NCI-H526 treated with DMSO at 0.1 percent for 48 hours (cell line): ENCODE data around the gene ATAD3C.

Source experiments
- DNase-seq: peaks from one replicate; lab custom pipeline; 2025; lab: John Stamatoyannopoulos, UW

Gene ATAD3C

DNA sequence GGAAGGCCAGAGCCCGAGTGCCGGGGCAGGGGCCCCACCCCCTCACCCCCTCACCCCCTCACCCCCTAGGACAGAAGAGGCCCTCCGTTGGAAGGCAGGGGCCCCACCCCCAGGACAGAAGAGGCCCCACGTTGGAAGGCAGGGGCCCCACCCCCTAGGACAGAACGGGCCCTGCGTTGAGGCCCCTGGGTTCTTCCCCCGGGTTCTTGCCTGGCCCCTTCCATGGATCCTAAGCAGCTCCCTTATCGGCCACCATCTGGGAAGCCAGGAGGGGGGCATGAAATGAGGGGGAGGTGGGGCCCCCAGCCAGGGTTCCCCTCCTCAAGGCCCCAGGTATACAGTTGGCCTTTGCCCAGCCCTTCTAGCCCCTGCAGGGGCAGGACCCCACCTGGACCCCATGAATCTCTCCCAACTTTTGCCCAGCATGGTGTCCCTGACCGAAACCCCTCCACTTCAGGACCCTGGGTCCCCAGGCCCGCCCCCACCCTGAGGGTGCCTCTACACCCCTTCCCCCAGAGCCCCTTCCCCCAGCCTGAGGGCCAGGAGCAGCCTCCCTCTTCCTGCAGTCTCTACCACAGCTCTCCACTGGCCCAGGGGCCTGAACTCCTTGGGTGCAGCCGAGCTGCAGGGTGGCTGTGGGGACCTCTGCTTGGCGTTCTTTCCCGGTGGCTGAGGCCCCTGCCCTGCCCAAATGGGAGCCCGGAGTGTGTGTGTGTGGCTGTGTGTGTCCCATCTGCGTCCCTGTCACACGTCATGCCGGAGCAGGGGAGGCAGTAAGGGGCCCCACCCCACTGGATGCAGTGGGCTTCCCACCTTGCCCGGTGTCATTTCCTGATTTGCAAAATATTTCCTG lies 18.3 kb upstream of the ATAD3C start:
- no peak for DNase-seq

DNA sequence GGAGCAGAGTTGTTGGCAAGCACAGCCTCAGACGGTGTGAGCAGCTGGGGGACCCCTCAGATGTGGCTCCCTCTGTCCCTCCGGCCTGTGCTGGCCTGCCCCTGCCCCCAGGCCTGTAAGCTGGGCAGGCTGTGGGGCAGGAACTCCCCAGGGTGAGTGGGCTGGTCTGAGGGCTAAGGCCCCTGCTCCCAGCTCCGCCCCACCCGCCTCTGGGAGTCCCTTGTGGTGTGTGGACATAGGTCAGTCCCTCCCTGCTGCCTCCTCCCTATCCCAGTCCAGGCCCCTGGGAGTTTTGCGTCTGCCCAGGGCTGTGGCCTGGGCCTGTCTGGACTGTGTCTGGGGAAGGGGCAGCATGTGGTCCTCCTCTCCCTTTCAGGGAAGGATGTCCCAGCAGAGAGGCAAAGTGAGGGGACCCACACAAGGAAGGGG lies 17.6 kb upstream of the ATAD3C start:
- DNase-seq, result no peak

DNA sequence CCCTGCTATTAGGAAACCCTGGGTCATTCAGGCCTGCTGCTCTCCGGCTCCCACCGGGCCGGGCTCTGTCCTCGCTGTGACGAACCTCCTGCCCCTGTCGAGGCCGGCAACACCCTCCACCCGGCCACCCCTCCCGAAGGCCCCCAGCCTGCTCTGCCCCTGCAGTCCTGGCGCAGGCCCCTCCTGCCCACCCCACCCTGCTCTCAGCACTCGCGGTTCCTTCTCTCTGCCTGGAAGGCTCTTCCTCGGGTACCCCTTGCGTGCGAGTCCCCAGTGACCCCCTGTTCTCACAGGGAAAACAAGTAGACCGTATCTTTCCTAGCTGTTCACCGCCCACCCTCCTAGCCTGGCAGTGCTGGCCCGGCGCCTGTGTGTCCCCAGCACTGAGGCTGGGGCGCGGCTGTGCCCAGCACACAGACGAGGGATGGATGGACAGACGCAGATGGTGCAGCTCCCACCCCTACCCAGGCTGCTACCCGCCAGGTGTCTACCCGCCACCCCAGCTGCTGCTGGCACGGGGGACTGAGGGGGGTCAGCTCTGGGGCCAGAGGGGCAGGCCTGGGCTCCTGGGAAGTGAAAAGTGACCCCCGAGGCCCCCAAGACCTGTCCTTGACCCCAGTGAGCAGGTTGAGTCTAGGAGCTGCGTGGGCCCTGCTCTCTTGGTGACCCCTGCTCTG lies 17.1 kb upstream of the ATAD3C start:
- DNase-seq, result no peak

DNA sequence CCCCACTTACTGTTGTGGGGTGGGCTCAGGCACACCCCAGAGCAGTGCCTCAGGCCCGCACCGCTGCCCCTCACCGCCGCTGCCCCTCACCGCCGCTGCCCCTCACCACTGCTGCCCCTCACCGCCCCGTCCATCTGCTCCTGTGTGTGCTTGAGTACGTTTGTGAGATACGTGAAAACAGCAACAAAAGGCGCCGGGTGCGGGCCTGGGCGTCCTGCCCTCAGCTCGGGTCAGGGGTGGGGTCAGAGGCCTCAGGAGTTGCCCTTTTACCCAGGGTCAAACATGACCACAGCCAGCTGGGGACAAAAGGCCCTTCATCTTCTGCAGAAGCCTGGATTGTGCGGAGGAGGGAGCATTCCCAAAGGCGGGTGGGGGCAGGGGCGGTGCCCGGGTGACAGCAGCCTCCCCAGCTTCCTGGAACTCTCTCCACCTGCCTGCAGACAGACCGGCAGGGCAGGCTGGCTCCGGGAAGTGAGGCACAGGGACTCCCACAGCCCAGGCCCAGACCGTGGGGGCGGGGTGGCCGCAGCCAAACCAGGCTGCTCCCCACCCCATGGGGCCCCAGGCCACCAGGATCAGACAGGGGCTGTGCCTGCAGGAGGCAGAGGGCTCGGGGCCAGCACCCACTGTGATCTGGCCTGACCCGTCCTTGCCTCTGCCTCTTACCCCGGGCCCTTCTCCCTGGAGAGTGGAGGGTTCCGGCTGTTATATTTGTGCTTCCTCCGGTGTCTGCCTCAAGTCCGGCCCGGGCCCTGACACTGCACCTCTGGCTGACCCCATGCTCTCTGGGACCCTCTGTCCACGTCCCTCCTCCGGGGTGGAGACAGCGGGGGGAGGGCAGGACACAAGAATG lies 16.3 kb upstream of the ATAD3C start:
- peak; percentile 64 for DNase-seq

DNA sequence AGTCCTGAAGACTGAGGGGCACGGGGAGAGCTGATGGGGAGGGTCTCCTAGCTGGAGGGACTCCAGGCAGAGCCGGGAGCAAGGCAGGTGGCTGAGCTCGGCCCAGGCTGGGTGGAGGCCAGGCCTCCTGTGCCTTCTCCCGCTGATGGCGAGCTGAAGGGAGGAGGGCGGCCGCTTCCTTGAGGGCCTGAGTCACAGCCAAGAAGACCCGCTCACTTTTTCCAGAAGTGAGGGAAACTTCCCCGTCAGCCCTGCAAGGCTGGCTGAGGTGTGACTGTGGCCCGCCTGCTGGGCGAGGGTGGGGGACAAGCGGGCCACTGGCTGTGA lies 15.7 kb upstream of the ATAD3C start:
- DNase-seq, result no peak

DNA sequence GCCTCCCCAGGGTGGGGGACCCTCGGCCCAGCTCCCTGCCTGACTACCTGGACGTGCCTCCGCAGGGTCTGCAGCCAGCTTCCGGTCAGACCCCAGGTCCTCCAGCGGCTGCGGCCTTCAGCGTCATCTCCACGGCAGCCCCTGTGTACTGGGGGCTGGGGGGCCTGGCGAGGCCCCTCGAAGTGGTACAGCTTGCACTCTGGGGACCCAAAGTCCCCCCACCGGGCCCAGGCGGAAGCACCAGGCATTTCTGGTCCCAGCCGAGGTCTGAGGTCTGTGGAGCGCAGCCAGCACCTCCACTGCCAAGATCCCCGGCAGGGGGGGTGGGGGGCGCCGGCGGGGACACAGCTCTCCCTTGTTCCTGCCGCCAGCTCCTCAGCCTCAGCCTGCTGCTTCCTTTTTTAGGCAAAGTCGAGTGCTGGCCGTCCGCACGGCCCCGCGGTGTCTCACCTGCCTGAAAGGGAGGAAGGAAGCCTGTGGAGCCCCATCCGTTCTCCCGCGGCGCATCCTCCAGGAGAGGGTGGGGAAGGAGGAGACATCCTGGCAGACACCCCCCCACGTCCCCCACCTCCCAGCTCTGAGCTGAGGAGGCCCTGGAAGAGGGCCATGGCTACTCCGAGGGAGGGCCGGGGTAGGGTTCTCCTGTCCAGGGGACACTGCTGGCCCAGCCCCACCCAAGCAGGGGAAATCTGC lies 15.2 kb upstream of the ATAD3C start:
- no peak for DNase-seq

DNA sequence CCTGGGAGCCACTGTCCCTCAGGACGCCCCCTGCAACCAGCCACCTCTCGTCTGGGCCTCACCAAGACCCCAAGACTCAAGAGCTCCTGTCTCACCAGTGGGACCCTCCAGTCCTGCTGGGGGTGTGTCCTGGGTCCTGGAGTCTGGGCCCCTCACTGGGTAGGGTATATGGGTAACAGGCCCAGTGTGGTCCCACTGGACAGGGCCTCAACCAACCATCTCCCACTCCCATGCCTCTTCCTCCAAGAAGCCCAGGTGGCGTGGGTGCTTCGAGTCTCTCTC lies 14.7 kb upstream of the ATAD3C start:
- no peak for DNase-seq

DNA sequence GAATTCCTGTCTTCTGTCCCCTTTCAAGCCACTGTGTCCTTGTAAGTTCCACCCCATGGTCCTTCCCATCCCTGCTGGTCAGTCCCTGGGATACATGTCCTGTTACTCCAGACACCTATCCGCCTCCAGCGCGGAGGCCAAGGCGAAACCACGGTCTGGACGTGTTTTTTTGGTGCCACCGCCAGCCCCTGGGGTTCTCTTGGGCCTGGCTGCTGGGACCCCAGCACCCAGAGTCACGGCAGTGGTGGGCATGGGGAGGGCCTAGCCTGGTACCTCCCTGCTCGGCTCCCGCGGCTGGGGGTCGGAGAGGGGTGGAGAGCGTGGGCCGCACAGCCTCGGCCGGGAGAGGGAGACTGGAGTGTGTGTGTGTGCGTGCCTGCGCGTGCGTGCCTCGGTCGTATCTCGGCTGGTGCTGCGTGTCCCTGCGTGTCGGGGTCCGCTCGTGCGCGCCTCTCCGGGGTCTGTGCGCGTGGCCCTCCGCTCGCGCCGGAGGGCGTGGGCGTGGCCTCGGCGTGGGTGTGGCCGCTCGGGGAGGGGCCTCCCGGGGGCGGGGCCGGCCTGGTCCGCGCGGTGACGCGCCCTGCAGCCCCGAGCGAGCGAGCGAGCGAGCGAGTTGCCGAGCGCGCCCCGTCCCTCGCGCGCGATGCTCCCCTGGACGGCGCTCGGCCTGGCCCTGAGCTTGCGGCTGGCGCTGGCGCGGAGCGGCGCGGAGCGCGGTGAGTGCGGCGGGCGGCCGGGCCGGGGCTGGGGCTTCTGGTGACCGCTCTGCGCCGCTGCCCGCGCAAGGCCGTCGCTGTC lies 14.2 kb upstream of the ATAD3C start, which contains the start of gene VWA1:
TSS of gene VWA1 (plus strand) at position 585 of the 798 bp plus-strand sequence. CDS start at position 644, 59 bp downstream.
- peak; percentile 17 for DNase-seq

DNA sequence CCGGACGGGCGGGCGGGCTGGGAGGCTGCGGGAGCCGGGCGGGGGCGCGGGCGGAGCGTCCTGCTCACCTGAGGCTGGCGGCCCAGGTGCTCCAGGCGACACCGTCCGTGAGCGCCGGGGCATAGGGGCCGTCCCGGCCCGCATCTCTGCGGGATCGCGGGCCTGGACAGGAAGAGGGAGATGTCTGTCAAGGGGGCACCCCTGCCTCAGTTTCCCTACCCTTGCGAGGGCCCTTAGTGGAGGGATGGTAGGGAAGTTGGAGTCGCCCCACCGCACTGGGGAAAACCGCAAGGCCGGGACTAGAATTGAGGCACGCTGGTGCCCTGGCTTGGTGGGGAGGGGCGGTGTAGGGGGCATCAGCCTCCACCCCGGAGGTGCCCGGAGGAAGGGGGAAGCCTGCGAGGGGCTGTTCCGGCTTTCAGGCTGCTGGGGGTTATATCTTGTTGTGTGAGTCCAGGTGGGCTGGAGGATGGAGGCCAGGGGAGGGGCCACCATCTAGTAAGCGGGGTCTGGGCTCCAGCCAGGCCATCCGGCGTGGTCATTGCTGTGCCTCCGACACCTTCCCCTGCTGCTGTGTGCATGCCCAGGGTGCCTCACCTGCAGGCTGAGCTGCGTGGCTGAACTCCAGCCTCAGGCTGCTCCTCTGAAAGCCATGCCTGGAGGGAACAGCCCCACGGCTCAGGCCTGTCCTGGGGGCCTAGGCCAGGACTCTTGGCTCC lies 13.4 kb upstream of the ATAD3C start:
- no peak for DNase-seq

DNA sequence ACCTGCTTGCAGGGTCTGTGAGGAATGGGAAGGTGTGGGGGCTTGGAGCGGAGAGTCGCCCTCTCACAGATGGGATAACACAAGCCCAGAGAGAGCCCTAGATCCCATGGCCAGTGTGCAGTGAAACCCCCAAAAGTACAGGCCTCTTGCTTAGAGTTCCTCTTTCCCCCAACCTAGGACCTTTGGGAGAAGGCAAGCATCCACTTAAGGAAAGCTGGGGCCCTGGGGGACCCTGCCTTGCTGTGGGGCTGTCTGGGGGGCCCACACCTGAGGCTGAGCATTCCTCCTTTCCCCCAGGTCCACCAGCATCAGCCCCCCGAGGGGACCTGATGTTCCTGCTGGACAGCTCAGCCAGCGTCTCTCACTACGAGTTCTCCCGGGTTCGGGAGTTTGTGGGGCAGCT lies 12.9 kb upstream of the ATAD3C start:
- no peak for DNase-seq

DNA sequence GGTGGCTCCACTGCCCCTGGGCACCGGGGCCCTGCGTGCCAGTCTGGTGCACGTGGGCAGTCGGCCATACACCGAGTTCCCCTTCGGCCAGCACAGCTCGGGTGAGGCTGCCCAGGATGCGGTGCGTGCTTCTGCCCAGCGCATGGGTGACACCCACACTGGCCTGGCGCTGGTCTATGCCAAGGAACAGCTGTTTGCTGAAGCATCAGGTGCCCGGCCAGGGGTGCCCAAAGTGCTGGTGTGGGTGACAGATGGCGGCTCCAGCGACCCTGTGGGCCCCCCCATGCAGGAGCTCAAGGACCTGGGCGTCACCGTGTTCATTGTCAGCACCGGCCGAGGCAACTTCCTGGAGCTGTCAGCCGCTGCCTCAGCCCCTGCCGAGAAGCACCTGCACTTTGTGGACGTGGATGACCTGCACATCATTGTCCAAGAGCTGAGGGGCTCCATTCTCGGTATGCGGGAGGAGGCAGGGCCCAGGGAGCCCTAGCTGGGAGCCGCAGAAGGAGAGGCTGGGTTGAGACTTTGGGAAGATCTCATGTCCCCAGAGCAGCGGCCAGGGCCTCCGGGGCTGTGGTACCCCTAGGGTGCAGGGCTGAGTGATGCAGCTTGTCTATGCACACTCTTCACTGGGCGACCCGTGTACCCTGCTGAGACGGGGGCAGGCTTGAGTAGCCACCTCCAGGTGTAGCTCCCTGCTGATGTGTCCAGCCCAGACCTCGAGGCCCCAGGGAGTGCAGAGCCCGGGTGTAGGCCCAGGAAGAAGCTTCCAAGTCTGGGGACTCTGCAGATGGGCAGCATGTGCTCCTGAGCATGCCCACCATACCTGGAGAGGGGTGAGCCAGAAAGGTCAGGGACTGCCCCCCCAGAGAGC lies 12.2 kb upstream of the ATAD3C start:
- no peak for DNase-seq

DNA sequence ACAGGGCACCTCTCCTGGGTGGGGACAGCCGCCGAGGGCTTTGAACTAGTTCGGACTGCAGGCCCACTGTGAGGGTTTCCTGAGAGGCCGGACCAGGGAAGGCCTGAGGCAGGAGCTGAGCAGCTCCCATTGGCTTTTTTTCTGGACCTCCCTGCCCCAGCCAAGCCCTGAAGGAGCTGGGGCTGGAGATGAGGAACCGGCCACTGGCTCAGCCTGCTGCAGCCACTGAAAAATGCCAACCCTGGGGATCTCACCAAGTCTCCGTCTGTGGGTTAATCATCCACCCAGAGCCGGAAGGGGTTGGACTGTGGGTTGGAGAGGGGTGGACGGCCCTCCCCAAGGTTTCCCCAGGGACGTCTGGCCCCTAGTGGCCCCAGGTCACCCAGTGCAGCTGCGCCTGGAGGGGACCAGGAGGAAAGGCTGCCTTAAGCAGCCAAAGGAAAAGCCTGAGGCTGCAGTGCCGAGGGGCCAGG lies 11.5 kb upstream of the ATAD3C start:
- DNase-seq, result no peak

DNA sequence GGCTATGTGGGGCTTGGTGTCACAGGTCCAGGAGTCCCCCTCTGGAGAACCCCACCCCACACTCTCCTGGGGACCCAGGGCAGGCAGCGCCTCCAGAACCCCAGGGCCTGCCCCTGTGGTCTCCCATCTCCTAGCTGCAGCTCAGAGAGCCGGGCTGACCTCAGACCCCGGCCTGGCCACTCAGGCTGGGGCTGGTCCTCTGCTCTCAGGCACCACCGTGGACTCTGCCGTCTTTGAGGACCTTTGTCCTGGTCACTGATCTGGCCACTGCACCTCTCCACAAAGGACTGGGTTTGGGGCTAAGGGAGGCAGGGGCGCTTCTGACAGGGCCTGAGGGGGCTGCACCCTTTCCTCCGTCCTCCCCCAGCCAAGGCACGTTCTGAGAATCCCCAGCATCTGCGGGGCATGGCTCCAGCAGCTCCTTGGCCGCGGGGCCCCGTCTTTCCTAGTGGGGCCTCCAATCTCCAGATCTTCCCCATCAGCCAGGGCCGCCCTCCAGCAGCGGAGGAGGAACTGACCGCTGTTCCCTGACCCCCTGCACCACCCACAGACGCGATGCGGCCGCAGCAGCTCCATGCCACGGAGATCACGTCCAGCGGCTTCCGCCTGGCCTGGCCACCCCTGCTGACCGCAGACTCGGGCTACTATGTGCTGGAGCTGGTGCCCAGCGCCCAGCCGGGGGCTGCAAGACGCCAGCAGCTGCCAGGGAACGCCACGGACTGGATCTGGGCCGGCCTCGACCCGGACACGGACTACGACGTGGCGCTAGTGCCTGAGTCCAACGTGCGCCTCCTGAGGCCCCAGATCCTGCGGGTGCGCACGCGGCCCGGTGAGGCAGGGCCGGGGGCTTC lies 10.7 kb upstream of the ATAD3C start:
- no peak for DNase-seq

DNA sequence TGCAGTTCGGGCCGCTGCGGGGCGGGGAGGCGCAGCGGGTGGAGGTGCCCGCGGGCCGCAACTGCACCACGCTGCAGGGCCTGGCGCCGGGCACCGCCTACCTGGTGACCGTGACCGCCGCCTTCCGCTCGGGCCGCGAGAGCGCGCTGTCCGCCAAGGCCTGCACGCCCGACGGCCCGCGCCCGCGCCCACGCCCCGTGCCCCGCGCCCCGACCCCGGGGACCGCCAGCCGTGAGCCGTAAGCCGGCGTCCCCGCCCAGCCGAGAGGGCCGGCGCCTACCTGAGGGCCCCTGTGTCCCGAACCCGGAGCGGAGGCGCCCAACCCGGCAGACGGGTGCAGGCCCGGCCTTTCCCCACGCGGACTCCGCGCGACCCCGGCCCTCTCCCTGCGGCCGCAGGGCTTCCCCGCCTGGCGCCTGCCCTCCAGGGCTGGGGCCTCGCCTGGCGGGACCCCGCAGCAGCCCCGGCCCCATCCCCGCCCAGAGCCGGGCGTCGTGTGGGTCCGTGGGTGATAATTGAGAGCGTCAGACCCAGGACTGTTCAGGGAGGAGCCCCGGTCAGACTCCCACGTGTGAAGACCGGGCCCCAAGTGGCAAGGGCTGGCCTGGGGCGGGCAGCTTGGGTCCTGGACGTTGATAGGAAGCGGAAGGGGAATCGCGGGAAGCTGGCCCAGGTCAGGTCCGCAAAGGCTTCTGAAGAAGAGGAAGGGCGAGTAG lies 9.8 kb upstream of the ATAD3C start:
- DNase-seq, result no peak

DNA sequence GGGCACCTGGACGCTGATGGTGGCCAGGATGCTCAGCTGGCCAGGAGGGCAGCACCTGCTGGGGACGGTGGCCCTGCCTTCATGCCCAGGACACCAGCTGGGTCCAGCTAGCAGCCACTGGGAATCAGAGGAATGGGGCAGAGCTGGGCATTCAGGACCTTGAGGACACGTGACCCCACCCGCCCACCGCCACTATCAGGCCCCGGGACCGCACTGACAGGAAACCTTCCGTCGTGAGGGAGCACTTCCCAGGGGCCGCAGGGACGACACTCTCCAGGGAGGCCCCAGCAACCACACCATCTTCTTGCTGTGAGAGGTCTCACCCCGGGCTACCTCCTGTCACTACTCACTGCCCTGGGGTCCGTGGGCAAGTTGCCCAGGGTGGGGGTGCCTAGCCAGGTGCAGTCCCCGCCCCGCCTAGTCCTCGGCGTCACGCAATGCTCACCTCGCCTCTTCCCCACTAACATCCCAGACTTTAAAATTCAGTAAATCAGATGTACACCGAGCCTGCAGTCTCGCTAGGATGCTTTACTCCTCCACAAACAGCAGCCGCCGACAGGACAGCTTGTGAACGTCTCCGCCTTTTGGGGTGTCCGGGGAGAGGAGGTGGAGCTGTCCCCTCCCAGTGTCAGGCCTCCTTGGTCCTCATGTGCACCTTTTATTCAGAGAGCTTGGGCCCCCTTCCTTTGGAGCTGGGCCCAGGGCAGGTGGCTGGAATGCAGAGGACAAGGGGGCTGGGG lies 9.1 kb upstream of the ATAD3C start:
- no peak for DNase-seq

DNA sequence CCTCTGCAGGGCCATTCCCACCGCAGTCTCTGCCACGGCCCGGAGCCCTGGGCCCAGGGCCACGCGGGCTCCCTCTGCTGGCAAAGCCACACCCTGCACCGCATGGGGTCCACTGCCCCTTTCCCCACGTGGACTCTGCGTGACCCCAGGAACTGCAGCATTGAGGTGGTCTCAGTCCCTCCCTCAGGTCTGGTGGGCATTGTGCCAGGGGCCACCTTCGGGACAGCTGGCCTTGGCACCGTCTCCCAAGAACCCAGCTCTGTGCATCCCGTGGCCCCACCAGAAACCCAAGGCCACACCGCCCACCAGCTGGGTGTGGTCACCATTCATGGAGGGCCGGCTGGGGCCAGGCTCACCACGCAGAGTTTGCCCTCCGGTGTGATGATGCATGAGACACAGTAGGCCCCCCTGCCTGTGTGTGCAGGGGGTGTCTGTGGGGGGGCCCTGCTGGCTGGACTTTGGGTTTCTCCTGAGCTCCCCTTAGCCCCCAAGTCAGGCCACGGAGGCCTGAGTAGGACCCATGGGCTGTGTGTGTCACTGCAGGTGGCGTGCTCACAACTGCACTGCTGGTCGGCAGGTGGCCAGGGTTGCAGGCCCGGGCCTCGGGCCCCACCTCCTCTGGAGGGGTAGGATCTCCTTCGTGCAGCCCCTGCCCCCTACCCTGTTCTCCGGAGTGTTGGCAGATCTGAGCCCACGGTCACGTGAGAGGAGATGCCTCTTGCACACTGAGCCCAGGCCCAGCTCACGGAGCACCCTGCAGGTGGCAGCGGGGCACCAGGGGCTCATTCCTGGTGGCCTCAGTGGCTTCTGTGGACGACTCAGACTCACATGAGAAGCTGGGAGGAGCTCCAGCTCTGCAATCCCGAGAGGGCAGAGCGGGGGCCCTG lies 8.2 kb upstream of the ATAD3C start:
- no peak for DNase-seq
